HG03103 (cell line): ENCODE results near the gene GLT1D1.
A peak's percentile ranks its signal among the peaks of the same experiment; 100 is the strongest.

Experiments used
- ATAC-seq: cut with Tn5 transposase; IDR thresholded peaks from one replicate; pipeline ENCODE4 v1.9.1; 2021; ENCODE audit warnings: low read depth; ENCODE audit not compliant: unreplicated experiment

Gene GLT1D1

DNA sequence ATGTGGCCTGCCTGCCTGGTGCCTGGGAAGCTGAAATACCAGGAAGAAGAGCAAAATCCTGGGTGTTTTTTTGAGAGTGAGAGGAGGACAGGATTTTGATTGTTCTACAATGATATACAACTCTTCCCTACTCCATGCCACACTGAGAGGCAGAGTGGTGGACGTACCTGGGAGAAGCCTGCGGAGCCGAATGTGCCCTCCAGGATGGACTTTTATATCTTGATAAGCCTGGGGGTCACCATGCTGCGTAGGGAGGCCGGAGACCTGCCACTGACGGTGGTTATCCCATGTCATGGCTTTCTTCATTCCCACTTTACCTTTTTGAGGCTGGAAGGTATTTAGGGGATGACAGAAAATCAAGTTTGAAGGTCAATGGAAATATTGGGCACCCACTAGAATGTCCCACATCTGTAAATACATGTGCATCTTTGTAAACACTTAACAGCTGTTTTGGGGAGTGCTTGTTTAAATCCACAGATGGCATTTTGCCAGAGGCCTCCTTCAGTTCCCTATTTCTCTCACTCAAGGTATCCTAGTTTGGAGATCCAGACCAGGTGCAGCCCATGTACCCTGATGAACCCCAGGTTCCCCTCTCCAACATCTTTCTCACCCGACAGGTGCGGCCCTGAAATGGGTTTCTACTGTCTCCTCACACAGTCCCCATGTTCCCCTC lies 1.1 kb upstream of the GLT1D1 start:
- ATAC-seq = no peak

DNA sequence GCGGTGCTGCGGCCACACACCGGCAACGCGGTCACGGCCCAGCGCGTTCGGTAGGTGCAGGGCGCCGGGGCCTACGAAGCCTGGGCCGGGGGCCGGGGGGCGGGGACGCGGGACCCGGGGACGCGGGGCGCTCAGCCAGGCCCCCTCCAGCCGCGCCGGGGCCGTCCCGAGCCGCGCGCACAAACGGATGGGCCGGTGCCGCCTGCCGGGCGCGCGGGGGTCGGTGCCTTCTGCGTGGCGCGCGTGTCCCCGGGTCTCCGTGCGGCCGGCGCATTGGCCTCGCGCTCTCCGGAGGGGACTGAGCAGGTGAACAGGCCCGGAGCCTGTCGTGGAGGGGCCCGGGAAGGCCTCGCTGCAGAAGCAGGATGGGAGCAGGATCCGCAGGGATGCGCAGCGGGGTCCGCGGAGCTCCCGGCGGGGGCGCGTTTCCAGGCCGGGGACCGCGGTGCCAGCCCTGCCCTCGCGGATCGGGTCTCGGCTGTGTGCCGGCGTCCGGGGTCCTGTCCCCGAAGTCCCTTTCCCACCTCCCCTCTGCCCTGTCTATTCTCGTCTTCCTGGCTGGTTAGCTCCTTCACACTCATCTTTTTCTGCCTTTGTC lies 421 bp downstream of the GLT1D1 start:
- no peak for ATAC-seq

DNA sequence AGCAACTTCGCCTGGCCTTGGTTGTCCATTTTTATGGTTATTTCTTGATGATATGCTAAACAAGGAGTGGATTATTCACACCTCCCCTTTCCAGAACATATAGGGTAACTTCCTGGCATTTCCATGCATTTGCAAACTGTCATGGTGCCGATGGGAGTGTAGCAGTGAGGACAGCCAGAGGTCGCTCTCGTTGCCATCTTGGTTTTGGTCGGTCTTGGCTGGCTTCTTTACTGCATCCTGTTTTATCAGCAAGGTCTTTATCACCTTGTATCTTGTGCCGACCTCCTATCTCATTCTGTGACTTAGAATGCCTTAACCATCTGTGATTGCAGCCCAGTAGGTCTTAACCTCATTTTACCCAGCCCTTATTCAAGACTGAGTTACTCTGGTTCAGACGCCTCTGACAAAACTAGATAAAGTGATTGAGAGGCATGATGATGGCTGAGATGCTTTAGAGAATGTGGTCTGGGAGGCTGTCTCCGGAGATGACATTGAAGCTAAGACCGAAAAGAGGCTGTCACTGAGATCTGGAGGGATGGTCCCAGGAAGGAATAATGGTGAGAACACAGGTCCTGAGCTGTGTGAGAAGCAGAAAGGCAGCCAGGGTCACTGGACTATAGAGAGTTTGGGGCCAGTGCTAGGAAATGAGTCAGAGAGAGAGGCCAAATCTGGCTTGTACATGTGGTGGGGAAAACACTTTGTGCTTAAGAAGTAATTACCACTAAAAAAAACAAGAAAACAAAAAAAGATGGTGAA lies 2.9 kb downstream of the GLT1D1 start:
- no peak for ATAC-seq

DNA sequence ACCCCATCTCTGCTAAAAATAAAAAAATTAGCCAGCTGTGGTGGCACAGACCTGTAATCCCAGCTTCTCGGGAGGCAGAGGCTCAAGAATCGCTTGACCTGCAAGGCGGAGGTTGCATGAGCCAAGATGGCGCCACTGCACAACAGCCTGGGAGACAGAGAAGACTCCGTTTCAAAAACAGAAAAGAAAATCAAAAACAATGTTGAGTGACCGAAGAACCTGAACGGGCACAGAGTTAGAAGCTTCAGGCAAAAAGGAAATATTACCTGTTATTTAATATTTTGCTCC lies 3.5 kb downstream of the GLT1D1 start:
- ATAC-seq = no peak

DNA sequence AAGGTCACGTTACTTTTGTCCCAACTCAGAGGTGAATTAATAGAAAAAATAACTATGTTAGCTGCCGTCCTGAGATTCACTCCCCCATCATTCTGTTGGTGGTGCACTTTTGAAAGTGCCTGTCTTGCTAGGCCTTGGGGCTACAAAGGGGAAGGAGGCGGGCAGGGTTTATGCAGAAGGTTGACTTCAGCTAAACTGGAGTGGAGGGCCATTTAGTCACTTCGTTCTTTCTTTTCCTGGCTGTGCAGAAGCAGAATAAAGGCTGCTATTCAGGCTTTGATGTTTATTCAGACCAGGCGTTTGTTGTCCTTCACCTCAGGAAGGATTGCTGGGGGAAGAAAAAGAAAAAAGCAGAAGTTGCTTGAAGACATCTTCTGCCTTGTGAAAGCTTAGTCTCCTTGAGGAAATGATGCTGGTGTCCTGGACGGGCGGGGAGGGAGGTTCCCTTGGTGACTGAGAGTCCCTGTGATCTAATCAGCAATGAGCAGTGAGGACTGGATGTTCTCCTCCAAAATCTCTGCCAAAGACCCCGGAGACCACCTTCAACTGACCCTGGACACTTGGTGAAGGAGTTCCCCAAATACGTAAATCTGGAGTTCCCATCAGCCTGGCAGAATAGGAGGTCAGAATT lies 4.0 kb downstream of the GLT1D1 start:
- no peak for ATAC-seq

DNA sequence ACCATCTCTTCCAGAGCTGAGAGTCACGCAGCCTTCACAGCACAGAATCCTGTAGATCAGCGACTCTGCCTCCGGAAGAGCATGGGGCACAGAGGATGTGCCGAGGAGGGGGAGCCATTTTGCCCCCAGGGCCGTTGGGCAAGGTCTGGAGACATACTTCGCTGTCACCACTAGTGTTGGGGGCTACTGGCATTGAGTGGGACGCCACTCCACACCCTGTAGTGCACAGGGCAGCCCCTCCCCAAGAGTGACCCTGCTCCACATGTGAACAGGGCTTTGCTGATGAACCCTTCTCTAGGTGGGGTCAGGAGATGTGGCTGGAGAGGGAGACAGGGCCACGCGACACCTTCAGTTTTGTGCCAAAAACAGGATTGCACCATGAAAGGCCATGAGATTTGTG lies 6.0 kb downstream of the GLT1D1 start:
- no peak for ATAC-seq

DNA sequence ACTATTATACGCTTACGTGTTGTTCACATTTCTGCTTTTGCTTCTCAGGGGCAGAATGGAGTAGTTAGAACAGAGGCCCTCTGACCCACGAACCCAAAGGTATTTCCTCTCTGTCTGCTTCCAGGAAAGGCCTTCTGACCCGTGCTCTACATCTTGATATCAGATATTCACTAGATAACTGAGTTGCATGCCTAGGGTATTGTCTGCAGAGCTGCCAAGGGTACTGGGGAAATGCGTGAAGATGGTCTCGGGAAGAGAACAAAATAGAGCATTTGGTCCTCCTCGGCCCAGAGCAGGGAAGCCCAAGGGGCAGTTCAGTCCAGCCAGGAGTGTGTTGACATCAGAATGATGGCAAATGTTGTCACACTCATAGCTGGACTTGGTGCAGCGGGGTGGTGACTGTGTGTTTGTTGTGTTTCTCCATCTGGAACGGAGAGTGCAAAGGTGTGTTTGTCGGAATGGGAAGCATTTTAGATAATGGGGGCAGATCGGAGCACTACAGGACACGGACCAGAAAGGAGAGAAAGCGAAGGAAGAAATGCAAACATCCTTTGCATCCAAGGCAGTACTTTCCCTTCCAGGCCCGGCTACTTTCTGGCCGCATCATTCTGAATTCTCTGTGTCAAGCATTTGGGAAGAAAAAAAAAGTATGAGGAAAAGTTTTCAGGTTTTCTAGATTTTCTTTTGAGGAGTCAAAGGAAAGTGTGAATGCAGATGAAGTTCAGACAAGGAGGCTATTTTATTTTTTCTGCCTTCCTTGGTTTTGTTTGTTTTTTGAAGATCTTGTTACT lies 8.1 kb downstream of the GLT1D1 start:
- ATAC-seq = no peak

DNA sequence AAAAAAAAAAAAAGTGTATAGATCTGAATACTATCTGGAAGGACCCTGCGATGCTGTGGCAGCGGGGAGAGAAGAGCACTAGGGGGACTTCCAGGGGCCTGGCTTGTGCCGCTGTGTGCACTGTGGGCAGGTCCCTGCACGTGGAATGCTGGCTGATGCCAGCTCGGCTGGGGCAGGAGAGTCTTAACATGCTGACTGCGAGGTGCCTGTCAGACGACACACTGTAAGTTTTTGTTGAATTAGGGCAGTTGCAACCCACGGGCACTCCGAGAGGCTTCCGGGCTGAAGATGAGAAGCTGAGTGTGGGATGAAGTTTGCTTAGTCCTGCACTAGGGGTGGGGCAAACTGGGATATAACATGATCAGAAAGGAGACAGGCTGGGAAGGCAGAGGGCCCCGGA lies 10.7 kb downstream of the GLT1D1 start:
- no peak for ATAC-seq

DNA sequence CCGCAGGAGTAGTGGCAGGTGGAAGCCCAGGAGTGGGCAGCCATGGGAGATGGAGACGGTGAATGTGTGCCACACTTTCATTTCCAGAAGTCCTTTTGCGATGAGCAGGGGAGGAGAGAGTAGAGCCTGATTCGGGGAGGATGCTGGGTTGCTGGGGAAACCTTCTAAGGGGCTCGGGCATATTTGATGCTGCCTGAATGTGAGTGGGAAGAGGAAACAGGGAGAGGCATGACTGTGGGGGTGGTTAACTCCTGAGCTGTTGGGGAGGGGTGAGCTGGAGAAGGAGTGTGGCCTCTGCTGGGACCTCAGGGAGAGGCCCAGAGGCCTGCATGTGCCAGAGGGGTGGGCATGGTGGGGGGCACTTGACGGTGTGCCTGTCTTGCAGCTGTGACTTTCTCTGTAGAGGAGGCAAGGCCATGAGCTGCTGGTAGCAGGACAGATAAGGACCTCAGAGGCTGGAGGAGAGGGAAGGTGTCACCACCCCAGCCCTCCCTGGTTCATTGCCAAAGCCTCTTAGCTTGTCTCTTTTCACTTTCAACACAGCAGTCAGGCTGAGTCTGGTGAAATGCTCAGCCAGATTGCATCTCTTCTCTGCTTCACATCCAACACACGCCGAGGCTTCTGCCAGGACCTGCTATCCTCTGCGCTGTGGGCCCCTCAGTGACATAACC lies 11.4 kb downstream of the GLT1D1 start:
- peak; percentile 64 for ATAC-seq

DNA sequence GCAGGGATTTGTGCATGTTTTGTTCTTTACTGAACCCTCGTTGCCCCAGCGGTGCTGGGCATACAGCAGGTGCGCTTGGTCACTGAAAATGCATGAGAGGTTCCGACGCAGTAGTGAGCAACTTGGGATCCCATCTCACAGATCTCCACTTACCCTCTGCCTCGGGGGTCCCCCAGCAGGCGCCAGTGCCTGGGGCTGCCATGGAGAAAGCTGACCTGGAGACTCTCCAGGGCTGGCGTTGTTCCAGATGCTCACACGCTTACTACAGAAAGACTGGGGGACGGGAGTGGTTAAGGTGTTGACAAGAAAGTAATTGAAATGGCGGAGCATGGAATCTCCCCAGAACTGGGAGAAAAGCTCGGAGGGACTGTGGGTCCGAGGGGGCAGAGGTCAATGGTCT lies 14.2 kb downstream of the GLT1D1 start:
- ATAC-seq = no peak

DNA sequence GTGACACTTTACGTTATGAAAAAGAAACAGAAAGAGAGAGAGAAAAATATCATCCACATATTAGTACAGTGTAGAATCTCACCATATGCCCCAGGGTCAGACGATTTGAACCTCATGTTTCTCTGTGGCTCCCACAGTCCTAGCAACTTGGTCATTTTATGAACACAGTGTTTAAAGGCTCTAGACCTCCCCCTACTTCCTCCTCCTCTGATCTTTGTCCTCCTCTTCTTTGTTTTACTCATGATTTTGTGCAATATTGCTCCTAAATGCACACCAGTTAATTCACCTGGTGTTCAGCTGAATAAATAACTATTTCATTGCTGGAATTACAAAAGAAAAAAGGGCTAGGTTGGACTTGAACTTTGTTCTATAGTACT lies 18.2 kb downstream of the GLT1D1 start:
- ATAC-seq = no peak

DNA sequence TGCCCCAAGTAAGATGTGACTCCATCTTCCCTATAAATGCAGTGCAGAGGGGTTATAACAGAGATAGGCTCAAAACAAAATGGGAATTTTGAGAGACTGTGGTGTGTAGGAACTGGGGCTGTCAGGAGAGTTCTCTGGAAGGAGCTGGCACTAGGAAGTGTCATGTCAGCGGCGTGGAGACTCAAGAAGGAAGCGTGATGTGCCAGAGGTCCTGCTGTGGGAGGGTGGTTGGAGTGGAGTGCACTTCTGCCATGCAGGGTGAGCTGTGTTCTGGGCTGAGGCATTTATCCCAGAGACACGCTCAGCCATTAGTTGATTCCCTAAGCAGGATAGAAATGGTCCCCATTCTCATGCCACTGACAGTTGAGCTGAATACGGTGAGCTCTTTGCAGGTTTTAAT lies 19.0 kb downstream of the GLT1D1 start:
- no peak for ATAC-seq

DNA sequence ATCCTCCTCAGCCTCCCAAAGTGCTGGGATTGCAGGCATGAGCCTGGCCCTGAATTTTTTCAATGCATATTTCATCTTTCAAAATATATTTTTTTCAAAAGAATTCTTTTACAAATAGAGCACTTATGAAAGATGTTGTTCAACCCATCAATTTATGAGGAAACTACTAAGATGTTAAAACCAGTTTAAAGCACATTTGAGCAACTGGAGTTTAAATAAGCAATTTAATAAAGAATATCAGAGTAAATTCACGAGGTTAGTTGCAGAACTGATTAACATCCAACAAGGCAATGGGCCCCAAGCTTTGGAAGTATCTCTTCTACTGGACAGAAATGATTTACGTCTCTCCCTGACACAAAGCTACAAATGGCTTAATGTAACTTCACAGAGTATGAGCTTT lies 23.3 kb downstream of the GLT1D1 start:
- no peak for ATAC-seq

DNA sequence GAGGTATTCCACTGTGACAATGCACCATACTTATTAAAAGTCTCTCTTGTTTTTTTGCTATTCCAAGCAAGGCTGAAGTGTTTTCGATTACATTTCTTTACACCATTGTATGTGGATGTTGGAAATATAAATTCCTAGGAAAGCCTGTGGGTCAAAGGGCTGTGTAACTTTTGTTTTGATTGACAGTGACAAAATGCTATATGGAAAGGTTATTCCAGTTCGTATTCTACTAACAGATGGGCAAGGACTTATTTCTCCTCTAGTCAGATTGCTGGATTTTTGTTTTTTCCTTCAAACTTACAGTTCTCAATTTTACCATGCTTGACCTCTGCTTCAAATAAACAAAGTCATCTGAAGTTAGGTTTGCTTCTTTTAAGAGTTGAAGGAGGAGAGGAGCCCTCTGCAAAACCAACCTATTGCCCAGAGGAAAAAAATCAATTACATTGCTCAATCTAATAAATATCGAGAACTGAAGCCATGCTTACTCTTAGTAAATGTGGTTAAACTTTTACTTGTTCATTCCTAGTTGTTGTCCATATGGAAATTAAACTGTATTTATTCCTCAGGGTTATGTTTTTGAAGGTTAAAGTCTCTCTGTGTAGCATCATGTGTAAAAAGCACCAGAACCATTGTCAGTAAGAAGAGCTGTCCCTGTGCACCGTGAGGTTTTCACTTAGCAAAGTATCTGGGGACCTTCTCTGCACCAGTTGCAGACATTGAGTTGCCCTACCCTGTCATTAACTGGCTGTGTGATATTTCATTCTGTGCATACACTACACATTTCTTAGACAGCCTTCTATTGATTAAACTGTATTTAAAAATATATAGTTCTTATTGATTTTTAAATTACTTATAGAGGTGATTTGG lies 26.9 kb downstream of the GLT1D1 start:
- ATAC-seq = no peak

DNA sequence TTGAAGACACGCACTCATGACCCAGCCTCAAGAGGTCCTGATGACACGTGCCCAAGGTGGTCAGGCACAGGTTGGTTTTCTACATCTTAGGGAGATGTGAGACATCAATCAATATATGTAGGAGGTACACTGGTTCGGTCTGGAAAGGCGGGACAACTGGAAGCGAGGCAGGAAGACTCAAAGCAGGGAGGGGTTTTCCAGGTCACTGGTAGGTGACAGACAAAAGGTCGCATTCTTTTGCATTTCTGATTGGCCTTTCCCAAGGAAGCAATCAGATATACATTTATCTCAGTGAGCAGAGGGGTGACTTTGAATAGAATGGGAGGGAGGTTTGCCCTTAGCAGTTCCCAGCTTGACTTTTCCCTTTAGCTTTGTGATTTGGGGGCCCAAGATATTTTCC lies 38.6 kb downstream of the GLT1D1 start:
- ATAC-seq = no peak

DNA sequence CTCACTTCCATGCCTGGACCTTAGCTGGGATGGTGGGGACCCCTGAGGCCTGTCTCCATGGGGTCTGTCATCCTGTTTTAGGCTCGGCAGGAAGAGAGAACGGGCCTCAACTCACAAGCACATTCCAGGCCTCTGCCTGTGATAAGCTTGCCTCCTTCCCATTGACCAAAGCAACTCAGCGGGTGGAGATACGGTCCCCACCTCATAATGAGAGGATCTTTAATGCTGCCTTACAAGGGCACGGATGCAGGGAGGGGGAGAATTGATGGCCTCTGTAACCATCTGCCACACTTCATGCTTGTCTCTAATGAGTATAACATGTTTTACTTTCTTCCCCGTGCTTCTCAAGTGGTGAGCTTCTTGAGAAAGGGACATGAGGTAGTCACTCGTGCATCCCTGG lies 50.0 kb downstream of the GLT1D1 start:
- ATAC-seq = no peak

DNA sequence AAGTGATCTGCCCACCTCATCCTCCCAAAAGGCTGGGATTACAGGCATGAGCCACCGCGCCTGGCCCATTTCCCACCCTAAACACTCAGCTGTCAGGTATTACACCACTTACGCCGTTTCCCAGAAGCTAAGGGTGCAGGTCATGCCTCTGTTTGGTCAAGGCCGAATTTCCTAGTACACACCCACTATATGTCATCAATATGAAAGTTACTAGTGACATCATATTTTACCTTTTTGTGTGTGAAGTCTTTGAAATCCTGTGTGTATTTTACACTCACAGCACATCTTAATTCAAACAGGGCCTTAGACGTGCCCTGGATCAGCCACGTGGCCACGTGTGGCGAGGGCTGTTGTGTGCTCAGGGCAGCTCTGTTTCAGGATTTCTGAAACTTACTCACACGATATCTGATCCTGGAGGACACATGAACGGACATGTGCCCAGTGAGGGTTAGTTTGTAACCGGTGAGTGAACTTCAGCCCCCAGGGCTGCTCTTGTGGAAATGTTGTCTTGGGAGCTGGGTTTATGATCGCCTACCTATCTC lies 51.8 kb downstream of the GLT1D1 start:
- no peak for ATAC-seq

DNA sequence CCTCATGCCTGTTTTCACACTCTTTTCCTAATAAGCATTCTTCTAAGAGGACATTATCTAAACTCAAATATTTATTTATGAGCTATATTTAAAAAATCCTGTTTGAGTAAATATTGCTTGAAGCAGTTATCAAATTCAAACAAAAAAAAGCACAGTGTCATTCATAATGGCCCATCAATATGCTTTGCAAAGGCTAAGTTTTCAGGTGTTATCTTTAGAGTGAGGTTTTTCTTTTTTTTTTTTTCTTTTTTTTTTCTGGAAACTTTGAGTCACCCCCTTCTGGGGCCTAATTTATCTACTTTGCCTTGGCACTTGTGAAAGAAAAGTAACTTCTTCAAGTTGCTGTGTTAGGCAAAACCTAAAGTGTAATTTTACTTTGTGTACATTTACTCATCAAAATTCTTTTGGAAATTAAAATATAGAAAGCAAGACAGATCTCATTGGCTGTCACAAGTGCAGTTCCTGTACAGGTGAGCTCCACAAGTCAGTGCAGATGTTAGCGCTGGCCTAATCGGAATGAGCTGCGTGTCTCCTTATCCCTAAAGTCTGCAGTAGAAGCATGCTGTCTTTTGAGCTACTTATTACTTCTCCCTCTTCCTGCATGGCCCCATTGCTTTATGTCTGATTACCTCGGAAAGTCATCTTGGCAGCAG lies 53.3 kb downstream of the GLT1D1 start:
- ATAC-seq = no peak

DNA sequence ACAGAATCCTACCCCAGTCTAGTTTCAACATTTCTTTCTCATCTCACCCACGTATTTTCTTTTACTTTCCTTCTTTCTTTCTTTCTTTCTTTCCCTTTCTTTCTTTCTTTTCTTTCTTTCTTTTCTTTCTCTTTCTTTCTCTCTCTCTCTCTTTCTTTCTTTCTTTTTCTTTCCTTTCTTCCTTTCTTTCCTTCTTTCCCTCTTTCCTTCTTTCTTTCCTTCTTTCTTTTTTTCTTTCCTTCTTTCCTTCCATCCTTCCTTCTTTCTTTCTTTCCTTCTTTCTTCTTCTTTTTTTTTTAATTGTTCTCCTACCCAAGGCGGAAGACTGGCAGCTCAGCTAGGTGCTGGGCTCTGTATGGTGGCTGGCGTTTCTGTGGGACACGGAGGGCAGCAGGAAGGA lies 55.0 kb downstream of the GLT1D1 start:
- no peak for ATAC-seq
